Stimulated activated CD4-positive, alpha-beta T cell treated with anti-CD3 and anti-CD28 coated beads, Interleukin-15, amount 100 ng/mL, for 1 hour (primary cell): Measurements from ENCODE around the gene MRPL23.

Experiments
- DNase-seq, 2 donors: peaks; one replicate each; pipeline ENCODE4 v3.0.0-alpha.2; 2020; ENCODE audit warnings: low read depth in 1 of 2, low spot score in 1 of 2

The MRPL23 gene

GRCh38 chr11:1952806-1953482 is 5.8 kb downstream of the MRPL23 start:
- DNase-seq: no peak

DNA sequence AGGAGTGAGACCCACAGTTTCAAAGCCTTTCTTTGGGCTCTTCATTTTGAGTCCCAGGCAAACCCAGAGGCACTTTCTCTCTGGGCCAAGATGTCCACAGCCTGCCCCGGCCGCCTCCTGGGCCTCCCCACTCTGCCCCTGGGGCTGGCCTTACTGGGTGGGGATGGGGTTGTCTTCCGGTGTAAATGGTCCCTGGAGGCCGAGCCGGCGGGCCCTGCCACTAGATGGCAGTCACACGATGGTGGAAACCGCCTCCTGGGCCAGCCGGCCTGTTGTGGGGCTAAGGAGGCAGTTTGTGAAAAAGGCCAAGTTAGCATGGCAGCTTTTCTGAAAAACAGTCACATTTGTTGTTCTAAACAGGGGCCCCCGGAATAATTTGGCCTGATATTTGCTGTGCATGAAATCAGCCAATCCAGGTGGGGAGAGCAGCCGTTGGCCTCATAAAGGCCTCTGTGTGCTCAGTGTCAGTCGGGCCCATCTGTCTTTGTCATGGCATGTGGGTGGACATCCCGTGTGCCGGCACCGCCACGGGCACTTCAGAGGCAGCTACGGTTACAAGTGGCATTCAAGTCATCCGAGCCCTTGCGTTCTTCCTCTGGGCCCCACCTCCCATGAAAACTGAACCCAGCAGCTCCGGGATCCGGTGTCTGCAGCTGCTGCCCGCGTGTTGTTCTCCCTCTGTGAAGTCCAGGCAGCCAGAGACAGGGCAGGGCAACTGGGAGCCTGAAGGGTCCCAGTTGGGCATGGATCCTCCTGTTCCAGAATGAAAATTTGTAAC is 6.5 kb downstream of the MRPL23 start:
- DNase-seq: no peak

DNA sequence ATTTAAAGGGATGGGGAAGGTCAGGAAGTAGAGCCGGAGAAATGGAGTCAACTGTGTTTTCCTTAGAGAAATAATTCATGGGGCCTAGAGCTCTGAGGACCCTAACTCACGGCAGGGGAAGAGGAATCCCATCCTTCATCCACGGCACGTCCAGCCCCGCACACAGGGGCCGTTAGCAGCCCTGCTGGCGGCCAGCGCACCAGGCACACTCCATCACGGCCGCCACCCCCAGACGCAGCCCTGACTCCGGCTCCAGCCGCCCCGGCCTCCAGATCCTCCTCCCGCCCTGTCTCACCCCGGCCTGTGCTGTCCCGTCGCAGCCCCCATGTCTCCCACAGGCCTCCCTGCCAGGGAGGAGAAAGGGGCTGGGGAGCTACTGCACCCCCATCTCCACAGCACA is 11.2 kb downstream of the MRPL23 start:
- DNase-seq: no peak

DNA sequence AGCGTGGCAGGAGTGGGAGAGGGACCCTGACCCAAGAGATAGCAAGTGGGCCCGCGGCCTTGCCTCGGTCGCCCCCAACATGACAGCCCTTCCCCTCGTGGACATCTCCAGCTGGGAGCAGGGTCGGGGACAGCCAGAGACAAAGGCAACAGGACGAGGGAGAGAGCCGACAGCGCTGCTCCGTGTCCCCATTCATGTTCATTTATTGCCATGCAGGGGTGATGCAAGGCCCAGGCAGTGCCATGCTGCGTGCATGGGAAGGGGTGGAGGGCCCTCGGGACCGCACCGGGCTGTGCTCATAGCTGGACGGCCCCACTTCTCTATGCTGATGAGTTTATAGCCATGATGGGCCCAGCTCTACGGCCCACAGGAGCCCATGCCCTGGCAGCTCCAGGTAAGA is 12.7 kb downstream of the MRPL23 start:
- no peak for DNase-seq

DNA sequence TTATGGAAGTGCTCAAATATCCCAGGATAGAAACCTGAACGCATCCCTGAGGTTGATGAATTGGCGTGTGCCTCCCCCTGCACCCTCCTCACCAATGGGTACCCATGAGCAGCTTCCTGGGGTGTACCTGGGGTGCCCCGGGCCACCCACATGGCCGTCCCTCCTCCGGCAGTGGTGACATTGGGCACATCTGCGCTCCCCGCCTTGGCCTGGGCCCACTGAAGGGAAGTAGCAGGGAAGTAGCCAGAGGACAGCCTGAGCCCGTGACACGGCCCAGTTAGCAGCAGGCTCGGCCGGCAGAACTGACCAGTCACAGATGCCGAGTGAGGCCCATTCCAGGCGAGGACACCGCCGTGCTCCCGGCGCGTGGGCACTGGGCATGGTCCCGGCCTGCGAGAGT is 16.7 kb downstream of the MRPL23 start:
- DNase-seq: no peak

GRCh38 chr11:1964348-1964747 is 17.2 kb downstream of the MRPL23 start:
- DNase-seq: no peak

- DNase-seq: no peak
Observed at GRCh38 chr11:1964955-1965354, 17.8 kb downstream of the MRPL23 start.

- no peak for DNase-seq
Observed at GRCh38 chr11:1966531-1966930, 19.4 kb downstream of the MRPL23 start.

- no peak for DNase-seq
Observed at GRCh38 chr11:1967641-1968225, 20.6 kb downstream of the MRPL23 start.

DNA sequence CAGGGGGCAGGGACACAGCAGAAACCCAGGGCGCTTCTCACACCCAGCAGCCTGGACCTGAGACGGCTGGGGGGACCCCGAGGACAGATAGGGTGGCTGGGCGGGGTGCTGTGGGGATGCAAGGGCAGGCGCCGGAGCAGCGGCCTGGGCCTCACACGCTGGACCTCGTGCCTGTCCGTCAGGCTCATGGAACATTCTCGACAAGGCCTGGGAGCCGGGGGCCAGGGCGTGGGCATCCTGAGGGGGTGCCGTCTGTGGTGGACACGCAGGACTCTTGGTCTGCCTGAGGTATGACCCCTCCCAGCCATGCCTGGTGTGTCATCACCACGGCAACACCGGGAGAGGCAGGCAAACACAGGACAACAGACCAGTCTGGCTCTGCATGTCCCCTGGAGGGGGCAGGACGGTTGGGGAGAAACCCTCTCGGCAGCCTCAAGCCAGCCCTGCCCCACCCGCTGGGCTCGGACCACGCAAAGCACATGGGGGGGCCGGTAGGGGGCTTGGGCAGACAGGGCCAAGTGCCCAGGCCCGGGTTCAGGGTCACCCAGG is 21.4 kb downstream of the MRPL23 start:
- no peak for DNase-seq

DNA sequence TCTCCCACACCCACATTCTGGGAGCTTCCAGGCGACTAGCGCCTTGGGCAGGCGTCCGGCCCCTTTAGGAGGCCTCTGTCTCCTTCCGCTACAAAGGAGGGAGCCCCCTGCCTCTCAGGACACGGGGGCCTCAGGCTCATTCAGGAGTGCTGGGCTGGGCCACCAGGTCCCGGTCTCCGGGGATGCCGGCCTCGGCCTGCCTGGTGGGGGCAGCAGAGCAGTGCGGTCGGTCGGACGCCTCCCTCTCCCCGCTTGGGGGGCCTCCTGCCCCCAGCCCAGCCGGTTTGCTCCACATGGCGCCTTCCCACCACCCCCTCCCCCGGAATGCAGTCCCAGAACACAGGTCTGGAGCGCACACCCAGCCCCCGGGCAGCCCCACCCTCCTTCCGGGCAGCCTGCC is 21.9 kb downstream of the MRPL23 start:
- DNase-seq: no peak

DNA sequence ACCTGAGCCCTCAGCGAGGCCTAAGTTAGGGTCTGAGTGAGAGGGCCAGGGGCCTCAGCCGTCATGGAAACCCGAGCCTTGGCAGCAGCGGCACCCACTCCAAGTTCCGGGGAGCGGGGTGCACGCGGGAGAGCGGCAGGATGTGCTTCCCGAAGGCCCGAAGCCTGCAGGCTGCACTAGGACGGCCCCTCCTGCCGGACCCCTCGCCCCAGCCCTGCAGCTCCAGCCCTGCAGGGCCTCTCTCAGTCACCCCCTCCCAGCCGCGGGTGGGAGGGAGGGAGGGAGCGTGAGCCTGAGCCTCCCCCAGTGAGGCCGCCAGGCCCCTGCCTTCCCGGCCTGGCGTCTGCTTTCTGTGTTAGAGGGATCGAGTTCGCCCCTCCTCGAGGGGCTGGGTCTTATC is 22.6 kb downstream of the MRPL23 start:
- no peak for DNase-seq

GRCh38 chr11:1970956-1971355 is 23.8 kb downstream of the MRPL23 start:
- DNase-seq: no peak

DNA sequence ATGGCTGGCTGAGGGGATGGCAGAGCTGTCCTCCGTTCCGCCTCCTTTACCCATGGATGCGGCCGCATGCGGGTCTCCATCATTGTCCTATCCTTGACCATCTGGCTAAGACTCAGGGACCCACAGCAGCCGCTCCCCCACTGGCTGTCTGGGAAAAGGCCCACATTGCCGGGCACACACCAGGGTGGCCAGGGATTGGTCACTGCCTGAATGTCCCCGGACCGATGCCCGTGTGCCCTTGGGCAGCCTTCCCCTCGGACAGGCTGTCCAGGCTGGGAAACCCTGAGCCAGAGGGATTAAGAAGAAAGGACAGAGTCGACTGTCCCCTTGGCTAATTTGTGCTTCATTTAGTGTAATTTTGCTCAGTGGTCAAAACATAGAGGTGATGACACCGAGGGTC is 28.1 kb downstream of the MRPL23 start:
- no peak for DNase-seq

DNA sequence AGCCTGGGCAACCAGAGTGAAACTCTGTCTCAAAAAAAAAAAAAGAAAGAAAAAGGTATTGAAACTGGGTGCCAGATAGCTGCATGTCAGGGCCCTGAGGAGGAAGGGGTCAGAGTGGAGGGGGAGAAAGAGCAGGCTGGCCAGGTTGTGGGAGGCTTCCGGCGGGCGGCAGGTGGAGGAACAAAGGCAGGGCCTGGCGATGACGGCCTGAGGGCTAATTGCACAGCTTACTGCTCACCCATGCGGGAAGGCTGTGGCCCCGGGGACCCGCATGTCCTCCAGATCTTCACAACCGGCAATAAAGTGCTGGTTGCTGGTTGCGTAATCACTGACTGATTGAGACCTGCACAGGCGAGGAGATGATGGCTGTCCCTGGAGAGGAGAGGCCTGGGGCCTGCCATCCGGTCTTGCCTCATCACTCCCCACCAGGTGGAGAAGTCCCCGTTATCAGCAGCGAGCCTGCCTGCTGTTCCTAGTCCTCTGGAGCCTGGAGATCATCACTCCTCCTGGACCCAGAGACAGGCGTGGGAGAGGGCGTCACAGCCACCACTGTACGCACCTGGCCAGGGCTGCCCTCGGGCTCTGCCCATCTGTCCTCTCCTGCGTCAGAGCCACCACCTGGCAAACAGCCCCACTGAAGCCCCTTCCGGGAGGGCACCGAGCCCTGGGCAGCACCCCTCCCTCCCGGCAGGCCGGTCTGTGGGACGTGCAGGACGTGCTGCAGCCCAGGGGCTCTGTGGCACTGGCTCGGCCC is 31.8 kb downstream of the MRPL23 start:
- DNase-seq: no peak

GRCh38 chr11:1979607-1980006 is 32.5 kb downstream of the MRPL23 start:
- DNase-seq: no peak

DNA sequence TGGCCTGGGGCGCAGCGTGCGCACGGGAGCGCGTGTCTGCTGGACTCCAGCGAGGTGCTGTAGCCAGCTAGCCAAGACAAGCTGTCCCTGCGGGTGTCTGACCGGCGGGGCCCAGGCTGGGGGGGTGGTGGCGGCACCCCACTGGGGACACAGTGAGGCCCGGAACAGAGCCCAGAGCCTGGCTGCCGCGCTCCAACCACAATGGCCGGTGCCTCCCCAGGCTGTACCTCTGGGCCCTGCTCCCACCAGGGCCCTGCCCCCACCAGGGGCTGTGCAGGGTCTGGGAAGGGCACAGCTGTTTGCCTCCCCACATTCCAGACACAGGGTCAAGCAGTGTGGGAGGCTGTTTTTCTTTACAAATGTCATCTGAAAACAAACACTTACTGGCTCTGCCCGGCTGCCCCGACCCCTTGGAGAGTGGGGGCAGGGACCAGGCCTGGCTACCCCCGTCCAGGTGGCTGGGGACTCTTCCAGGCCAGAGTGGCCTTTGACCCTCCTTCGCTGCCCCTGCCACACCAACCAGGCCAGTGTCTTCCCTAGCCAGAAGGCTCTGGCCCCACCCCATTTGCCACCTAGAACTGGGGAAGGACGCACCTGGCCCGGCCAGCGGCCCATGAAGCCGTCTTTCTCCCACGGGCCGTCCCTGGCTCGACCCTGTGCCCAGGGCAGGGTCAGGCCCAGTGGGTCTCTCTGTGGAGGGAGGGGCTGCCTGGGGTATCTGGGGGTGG is 35.9 kb downstream of the MRPL23 start:
- DNase-seq: no peak

GRCh38 chr11:1983601-1983961 is 36.4 kb downstream of the MRPL23 start:
- no peak for DNase-seq

DNA sequence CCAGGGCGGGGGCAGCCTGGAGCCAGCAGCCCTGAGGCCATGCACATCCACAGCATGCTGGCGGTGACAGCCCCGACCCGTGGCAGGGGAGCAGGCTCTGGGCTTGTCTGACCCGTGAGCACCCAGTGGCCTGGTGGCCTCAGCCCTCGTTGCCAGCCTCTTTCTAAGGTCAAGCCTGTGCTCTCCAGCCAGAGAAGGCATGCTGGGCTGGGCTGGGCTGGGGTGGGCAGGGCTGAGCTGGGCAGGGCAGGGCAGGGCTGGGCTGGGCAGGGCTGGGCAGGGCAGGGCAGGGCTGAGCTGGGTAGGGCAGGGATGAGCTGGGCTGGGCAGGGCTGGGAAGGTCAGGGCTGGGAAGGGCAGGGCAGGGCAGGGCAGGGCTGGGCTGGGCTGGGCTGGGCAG is 39.9 kb downstream of the MRPL23 start:
- no peak for DNase-seq

- no peak for DNase-seq
Observed at GRCh38 chr11:1988174-1988573, 41.0 kb downstream of the MRPL23 start.
